HL-60/S4 (cell line): ENCODE measurements around the gene DDX47.
"Not testable (repeated sequence)": the region's sequence is repeated elsewhere in the genome, so short reads cannot be mapped to it uniquely, and the experiment has no call there.

Experiments
- in situ Hi-C: fragments of 300-500 bp; cut with MboI; formaldehyde crosslinking; loops from 2 replicates; pipeline ENCODE4 v1.14.3; 2022; ENCODE audit warnings: low sequenced_read_pairs

Gene DDX47

DNA sequence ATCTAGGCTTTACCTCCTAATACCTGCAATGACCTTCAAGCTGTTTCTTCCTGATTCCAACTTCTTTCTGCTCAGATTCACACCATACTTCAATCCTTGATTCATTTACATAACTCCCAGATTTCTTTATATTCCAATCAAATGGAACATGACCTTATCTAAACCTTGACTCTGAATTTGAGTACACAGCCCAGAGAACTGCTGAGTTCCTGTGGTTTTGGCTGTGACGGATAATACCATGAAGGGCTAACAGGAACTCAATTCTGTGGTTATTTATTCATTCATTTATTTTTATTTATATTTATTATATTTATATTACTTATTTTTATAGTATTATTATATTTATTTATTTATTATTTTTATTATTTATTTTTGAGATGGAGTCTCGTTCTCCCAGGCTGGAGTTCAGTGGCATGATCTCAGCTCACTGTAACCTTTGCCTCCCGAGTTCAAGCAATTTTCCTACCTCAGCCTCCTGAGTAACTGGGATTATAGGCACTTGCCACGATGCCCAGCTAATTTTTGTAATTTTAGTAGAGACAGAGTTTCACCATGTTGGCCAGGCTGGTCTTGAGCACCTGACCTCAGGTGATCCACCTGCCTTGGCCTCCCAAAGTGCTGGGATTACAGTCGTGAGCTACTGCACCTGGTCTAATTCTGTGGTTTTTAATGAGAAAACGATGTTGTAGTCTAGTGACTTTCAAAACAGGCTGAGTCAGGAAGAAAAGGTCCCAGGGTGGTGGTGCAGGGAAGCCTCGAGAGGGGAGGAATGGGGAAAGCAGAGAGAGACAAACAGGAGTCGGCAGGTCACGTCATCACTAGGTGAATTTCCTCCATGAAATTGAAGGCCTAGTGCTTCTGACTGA, 16.0 kb upstream of the DDX47 start:
- in situ Hi-C loops, result no loop called here

DNA sequence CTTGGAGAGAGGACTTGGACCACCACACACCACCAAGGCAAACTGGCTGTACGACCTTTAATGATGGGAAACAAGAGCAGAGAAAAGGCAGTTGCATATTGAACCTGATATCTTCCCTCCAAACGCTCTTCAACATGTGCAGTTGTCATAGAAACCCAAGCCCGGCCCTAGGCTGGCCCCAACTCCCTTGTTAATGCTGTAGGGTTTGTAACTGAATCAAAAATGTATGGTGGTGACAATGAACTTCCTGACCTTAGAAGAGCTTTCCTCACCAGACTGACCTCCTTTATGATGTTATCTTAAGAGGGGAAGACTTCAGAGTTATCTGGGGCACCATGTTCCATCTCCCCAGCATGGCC, 15.4 kb upstream of the DDX47 start:
- in situ Hi-C loops, result no loop called here

DNA sequence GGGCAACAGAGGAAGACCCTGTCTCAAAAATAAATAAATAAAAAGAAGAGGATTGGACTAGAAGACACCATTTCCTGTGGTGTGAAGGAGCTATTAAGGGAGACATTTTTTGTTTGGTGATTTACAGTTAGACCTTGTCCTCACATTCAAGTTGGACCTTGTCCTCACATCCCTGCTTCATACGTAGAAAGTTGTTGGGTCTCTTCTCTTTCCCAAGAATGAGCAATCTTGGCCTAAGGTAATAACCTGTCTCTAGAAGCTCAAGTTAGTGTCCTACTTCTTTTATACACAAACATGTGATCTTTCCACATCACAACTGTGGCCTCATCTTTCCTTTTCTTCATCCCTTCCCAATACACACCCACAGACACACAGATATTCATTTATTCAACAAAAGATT, 14.7 kb upstream of the DDX47 start:
- in situ Hi-C loops, result no loop called here

DNA sequence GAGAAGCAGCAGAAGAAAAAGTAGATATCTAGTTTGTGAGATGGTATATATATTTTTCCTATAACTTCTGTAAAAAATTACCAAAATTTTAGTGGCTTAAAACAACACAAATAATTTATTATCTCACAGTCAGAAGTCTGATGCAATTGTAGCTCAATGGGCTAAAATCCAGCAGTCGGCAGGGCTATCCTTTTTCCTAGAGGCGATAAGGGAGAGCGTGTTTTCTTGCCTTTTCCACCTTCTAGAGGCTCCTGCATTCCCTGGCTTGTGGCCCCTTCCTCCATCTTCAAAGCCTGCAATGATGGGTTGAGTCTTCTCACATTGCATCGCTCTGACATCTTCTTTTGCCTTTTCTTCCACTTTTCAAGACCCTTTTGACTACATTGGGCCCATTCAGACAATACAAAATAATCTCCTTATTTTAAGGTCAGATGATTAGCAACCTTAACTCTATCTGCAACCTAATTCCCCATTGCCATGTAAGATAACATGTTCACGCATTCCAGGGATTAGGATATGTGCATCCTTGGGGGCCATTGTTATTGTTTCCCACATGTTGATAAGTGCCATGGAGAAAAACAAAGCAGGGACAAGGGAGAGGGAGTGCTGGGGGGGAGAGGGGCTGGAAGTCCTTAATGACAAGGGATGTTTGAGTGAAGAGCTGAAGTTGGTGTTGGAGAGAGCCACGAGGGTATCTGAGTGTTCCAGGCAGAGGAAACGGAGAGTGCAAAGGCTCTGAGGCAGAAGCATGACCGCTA, 13.8 kb upstream of the DDX47 start:
- in situ Hi-C loops, result no loop called here

DNA sequence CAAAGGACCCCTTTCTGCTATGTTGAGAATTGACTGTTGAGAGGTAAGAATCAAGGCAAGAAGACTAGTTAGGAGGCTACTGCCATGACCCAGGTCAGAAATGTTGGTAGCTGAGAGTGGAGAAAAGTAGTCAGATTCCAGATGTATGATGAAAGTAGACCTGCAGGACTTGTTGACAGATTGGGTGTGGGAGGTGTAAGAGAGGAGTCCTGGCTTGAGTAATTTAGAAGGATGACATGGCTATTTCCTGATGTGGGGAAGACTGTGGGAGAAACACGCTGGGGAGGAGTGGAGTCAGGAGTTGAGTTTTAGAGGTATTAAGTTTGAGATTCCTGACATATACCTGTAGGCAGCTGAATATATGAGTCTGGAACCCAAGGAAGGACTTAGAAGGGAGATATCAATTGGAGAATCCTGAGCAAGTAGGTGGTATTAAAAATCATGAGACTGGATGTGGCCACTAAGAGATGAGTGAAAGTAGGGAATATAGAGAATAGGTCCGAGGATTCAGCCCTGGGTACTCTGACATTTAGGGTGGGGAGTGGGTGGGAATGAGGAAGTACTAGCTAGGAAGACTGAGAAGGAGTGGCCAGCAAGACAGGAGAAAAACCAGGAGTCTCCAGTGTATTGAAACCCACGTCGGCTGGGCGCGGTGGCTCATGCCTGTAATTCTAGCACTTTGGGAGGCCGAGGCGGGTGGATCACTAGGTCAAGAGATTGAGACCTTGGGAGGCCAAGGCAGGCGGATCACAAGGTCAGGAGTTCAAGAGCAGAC, 12.6 kb upstream of the DDX47 start:
- in situ Hi-C loops, result no loop called here

DNA sequence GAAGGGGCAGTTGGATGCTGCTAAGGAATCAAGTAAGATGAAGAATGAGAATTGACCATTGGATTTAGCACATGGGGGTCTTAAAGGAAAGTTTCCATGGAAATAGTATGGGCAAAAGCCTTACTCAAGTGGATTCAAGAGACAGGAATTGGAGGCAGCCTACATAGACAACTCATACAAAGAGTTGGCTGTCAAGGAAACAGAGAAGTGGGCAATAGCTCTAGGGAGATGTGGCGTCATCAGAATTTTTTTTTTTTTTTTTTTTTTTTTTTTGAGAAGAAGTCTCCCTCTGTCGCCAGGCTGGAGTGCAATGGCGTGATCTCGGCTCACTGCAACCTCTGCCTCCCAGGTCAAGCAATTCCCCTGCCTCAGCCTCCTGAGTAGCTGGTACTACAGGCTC, 11.5 kb upstream of the DDX47 start:
- in situ Hi-C loops, result not testable (repeated sequence)

DNA sequence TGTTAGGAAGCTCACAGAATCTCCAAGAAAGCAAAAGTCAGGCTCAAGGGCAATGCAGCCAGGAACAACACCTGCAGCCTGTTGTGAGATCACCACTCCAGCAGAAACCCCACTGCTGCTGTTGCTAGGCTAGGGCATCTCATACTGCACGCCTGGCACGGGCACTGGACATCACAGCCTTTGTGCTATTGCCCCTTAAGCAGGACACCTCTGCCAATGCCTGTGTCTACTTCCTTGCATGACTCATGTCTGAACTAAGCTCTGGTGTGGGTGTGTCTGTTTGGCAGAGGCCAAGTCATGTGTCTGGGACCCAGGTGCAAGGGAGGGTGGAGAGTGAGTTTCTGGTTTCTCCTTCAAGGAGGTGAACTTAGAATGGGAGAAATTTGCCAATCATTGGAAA, 10.0 kb upstream of the DDX47 start:
- in situ Hi-C loops, result no loop called here

DNA sequence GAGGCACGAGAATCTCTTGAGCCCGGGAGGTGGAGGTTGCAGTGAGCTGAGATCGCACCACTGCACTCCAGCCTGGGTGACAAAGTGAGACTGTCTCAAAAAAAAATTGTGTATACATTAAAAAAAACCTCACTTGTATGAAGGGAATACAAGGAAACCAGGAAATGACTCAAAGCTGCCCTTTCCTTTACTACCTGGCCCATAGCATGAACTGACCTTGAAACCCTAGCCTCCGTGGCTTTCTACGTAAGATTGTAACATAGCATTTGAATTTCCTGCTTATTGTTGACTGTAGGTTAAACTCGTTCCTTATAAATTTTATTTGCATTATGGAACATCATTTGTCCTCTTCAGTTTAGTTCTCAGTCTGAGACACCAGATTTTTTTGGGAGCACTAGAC, 9.1 kb upstream of the DDX47 start:
- in situ Hi-C loops, result no loop called here

DNA sequence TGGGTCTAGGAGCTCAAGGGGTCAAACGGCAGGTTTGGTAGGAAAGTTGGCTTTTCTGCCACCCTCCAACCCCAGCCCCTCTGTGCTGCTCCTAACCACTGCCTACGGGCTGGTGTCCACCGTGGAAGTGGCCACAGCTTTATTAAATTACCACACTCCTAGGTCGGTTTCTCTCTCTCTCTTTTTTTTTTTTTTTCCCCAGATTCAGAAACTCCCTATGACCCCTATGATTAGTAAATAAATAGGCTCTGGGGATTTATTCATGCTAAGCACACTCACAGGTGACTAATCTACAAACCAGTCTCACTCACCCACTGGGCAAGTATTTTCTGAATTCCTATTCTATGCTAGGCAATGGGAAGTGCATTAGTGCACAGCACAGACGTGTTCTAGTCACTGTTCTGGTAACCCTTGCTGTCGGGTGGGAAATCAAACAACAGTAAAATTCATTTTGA, 8.7 kb upstream of the DDX47 start:
- in situ Hi-C loops, result no loop called here

DNA sequence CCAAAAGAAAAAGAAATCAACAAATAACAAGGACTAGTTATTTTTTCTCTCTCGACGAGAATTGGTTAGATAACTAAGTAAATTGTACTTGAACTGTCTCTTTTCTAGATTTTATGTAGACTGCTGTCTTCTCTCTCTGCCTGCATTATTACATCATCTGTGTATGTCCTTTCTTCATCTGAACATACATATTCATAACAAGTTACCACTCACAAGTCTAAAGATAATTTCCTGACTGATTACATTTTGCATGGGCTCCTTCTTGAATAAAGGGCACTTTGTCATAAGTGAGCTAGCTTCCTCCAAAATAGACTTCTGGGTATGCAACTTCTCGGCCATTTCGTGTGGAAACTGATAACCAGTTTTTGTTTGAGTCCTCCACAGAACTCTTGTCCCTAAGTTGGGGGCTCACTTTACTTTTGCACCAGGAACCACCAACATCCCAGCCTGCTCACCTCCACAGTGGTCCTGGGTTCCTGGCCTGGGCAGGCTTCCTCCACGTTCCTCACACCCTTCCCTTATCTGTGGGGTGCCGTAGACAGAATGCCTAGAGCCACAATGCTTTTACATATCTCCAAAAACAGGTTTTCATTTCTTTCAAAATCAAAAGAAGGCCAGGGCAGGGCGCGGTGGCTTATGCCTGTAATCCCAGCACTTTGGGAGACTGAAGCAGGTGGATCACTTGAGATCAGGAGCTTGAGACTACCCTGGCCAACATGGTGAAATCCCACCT, 6.2 kb upstream of the DDX47 start:
- in situ Hi-C loops, result no loop called here

DNA sequence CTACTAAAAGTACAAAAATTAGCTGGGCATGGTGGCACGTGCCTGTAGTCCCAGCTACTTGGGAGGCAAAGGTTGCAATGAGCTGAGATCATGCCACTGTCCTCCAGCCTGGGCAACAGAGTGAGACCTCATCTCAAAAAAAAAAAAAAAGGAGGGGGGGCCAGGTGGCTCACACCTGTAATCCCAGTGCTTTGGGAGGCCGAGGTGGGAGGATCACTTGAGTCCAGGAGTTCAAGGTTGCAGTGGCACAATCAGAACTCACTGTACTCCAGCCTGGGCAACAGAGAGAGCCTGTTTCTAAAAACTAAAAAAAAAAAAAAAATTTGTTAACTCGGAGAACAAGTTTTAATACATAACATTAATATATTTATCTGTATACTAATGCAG, 5.6 kb upstream of the DDX47 start:
- in situ Hi-C loops, result not testable (repeated sequence)

DNA sequence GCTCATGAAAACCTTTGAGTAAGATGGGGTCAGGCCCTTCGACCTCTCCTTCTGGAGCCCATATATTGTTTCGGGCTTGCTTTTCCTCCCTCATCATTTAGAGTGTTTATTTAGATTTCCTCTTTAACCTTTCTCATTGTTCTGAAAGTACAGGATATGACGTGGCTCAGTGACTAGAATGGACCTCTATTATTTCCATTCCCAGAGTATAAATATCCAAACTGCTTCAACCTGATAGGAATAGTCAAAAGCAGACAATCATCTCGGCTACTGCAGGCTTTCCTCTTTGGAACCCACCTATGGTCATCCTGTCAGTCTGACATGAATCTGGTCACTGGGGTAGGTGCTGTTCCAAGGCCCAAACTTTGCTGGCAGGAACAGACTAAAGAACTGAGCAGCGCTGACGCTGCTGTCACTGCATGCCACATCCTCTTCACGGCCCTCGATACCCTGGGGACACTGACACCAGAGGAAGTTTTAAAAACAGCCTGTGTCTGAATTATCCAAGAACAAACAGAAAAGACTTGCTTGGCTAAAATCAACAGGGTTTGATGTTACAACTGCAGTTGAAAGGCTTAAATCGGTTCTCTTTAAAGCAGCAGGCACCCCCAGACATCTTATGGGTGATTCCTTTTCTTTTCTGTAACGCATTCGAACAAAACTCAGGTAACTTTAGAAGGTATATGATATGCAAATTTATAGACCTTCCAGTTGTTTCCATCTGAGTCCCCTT, 5.0 kb upstream of the DDX47 start:
- in situ Hi-C loops, result no loop called here

DNA sequence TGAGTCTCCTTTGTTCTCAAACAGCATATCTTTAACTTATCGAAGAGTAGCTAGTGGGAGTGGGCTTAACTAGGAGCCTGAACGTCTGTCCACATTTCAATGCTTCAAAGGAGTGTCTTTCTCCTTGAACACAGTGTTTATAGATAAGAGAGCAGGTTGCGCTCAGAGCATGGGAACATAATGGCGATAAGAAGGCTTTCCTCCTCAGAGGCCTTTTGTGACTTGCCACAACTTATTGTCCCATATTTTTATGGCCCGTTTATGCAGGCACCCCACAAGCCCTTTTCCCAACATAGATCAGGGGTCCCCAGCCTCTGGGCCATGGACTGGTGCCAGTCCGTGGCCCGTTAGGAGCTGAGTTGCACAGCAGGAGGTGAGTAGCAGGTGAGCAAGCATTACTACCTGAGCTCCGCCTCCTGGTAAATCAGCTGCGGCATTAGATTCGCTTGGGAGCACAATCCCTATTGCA, 2.6 kb upstream of the DDX47 start:
- in situ Hi-C loops, result no loop called here

DNA sequence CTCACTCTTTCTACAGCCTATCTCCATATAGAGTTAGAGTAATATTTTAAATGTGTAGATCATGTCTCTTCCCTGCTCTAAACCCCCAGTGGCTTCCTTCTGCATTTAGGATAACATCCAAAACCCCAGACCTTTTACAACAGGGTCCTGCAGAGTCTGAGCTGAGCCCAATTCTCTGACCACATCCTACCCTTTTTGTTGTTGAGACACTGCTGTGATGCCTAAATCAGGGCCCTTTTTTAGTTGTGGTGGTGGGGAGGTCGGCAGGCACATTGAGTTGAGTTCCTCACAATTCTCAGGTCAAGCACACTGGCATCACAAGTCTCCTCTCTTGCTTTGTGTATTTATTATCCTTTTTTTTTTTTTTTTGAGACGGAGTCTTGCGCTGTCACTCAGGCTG, 1.8 kb upstream of the DDX47 start:
- in situ Hi-C loops, result no loop called here

DNA sequence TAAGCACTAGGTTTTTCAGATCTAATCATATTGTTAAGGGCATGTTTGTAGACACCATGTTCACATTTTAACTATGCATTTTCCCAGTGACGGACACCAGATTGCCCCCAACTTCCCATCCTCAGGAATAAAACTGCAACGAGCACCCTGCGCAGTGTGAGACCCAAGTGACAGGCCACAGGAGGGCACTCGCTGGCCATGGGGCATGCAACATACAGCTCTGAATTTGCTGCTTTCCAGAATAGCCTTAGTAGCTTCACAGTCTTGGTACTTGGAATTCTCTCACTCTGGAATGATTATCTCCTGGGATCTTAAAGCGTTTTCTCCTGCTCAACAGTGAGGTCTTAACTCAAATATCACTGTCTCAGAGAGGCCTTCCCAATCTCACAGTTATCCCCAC, 972 bp upstream of the DDX47 start:
- in situ Hi-C loops, result no loop called here

DNA sequence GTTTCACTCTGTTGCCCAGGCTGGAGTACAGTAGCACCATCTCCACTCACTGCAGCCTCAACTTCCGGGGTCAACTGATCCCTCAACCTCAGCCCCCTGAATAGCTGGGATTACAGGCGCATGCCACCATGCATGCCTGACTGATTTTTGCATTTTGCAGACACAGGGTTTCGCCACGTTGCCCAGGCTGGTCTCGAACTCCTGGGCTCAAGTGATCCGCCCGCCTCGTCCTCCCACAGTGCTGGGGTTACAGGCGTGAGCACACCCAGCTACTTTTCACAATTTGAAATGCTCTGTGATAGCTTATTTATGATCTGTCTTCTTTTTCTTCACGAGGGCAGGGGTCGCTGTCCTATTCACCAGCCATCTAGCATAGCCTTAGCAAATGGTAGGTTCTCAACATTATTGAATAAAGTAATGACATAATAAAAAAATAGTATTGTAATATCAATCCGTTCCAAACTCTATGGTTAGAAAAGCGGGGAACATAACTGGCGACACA, 477 bp upstream of the DDX47 start:
- in situ Hi-C loops, result no loop called here

DNA sequence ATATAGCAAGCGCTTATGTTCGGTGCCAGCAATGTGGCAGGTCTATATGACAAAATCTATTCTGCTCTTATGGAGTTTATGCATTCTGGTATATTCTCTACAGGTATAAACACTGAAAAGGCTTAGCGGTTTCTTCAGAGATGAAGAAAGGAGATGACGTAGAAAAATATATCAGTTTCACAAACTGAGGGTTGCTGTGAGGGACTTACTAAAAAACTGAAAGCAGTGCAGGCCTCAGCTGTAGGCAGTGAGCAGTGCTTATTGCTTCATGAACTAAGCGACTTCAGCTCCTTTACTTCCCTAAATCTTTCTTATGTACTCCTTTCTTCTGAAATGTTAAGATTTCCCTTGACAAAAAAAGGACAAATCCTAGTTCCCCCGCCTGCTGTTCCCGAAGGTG, 4.5 kb downstream of the DDX47 start:
- in situ Hi-C loops, result no loop called here

DNA sequence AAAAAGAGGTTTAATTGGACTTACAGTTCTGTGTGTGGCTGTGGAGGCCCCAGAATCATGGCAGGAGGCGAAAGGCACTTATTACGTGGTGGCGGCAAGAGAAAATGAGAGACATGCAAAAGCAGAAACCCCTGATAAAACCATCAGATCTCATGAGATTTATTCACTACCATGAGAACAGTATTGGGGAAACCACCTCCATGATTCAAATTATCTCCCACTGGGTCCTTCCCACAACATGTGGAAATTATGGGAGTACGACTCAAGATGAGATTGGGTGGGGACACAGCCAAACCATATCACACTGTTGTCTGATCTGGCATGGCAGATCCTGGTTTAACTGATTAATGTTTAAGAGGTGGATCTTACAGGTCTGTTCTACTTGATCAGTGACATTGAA, 5.6 kb downstream of the DDX47 start:
- in situ Hi-C loops, result no loop called here

DNA sequence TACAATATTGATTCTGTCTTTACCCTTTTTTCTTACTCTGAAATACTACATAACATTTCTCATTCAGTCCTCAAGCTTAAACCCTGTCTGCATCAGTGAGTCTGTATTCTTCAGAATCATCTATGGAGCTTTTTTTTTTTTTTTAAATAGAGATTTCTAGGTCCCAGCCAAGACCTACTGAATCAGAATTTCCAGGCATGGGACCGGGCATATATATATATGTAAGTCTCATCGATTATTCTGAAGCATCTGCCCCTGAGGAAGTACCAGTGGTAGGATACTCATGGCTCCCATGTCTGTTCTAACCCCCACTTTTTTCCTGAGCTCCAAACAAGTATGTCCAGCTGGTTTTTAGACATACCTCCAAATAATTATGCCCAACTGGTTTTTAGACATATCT, 6.1 kb downstream of the DDX47 start:
- in situ Hi-C loops, result no loop called here

DNA sequence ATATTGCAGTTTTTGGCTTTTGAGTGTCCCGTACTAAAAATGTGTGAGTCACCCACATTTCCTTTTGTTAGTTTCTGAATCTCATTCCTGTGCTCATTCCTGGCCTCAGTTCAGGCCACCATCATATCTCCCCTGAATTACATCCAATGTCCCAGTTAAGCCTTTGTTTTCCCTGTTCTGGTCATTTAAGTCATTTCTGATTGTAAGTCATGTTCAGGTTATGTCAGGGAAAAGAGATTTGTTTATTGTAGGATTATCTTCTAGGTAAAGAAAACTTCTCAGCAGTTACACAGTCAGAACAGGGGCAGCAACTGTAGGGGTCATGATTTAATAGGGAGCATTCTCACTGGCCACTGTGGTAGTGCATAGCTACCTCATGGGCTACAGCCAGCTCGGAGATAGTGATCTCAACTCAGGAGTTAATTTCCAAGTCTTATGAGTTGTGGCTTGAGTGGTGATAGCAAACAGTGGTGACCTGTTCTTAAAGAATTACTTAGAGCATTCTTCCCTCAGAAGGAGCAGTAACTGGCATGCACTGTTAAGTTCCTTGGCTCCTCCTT, 6.7 kb downstream of the DDX47 start:
- in situ Hi-C loops, result no loop called here
